Kidney capillary endothelial cell (primary cell): ENCODE data around the gene CLOCK.

Experiments
- DNase-seq: peaks from one replicate; pipeline ENCODE4 v3.0.0-alpha.2; 2018; ENCODE audit warnings: low spot score

CLOCK gene

DNA sequence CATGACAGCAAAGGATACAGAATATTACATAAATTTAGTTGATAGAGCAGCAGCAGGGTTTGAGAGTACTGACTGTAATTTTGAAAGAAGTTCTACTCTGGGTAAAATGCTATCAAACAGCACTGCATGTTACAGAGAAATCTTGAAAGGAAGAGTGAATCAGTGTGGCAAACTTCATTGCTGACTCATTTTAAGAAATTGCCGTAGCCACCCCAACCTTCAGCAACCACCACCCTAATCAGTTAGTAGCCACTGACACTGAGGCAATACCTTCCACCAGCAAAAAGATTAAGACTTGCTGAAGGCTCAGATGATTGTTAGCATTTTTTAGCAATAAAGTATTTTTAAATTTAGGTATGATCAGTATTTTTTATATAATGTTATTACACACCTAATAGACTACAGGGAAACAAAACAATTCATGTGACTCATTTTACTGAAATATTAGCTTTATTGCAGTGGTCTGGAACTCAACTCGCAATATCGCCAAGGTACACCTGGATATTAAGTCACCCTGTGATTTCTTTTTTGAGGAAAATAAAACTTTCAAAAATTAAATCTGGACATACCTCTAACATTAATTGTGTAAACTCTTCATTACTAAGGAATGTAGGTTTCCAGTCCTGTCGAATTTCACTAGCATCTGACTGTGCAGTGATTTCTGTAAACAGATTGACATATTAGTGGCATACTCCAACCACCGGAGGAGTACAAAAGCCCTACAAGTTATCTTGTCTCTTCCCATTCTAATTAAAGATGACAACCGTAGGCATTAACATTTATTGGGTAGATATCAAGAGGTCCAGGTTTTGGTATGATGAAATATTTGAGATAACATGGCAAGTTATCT, 71.1 kb downstream of the CLOCK start:
- no peak for DNase-seq

- no peak for DNase-seq
Observed at GRCh38 chr4:55469979-55470378, 76.7 kb downstream of the CLOCK start.

- no peak for DNase-seq
Observed at GRCh38 chr4:55468724-55469123, 78.0 kb downstream of the CLOCK start.

- DNase-seq = no peak
Observed at GRCh38 chr4:55466001-55466400, 80.7 kb downstream of the CLOCK start.

DNA sequence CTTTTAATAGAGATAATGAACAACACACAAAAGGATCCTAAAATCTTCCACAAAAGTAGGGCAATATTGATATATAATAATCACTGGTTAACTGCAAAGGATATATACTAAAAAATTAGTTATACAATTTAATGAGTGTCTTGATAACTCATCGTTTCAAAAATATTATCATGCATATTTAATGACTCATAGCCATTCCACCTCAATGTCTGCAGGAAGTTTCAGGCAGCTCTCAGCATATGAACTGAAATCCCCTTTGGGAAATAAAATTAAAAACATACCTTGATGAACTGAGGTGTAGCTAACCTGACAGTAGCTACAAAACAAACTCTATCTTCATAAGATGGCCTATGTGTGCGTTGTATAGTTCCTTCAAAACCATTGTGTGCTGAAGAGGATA, 88.1 kb downstream of the CLOCK start:
- no peak for DNase-seq

DNA sequence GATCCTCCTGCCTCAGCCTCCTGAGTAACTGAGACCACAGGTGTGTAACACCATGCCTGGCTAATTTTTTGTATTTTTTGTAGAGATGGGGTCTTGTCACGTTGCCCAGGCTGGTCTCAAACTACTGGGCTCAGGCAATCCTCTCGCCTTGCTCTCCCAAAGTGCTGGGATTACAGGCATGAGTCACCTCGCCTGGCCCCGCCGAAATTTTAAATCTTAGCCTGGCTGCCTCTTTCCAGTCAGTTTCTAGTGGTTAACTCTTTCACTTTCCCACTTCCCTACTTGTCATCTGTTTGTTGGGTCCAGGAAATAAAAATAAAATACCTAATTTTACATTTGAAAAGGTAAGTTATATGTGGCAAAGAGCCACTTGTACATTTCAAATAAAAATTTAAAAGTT, 88.5 kb downstream of the CLOCK start:
- DNase-seq = no peak

GRCh38 chr4:55450566-55450965, 96.1 kb downstream of the CLOCK start:
- no peak for DNase-seq

DNA sequence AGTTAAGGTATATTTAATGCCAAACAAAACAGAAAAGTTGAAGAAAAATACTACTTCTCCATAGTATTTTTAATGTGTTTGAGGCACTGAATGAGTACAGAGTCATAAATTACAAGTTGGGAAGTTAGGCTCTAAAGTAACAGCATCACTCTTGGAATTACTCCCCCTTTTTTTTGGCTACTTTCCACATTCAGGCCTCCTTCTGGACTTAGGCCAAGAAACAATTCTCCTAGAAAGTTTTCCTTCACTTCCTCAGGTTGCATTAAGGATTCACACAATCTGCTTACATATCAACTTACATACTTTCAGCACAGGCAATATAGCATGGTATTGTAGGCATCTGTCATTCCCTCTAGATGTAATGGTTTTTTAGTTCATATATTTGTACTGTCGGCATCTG, 98.9 kb downstream of the CLOCK start:
- no peak for DNase-seq

- DNase-seq = no peak
Observed at GRCh38 chr4:55447108-55447708, 99.5 kb downstream of the CLOCK start.

DNA sequence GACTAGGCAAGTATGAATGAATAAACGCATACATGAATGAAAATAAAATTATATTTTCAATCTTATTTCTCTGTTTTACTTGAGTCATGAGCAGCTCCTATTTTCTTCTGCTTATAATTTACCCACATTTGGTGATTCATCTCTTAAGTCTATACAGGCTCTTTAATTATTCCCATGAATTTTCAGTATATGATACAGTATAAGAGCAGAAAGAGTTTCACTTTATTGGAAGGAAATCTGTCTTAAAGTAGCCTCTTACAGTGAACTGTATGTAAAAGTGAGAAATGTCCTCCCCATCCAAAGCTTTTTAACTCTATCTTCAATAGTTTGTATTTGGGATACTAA, 100.2 kb downstream of the CLOCK start:
- DNase-seq = no peak

DNA sequence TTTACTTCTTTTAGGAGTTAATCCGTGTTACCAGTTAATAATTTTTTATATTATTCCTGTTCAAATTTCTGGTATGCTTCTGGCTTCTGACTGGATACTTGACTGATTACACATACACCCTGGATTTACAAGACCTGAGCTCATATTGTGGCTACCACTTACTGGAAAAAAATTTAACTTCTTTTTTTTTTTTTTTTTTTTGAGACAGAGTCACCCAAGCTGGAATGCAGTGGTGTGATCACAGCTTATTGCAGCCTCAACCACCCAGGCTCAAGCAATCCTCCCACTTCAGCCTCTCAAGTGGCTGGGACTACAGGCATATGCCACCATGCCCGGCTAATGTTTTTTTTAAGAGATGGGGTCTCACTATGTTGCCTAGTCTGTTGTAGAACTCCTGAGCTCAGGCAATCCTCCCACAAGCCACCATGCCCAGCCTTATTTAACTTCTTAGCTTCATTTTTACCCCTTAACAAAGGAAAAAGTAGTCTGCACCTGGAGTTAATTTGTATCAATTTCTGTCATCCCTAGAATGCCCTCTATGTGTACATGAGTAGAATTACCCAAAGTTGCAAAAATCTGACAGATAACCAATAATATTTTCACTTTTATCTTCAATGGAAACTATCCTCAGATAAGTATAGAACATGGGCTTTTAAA, 100.7 kb downstream of the CLOCK start:
- no peak for DNase-seq

DNA sequence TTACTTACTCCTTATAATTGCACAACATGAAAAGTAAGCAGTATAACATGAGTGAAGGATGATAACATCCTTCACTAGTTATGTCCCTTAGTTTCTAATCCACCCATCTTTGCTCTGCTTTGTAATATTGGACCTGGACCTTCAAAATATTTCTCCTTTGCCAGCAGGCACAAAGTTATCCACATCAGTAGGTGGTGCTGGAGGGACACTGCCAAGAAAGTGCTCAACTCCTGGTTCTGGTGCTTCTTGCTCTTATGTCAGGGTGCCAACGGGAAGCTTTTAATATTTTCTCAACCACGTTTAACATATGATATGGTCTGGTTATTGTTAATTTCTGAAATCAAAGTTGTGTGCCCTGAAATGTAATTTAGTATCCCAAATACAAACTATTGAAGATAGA, 101.9 kb downstream of the CLOCK start:
- DNase-seq = no peak

DNA sequence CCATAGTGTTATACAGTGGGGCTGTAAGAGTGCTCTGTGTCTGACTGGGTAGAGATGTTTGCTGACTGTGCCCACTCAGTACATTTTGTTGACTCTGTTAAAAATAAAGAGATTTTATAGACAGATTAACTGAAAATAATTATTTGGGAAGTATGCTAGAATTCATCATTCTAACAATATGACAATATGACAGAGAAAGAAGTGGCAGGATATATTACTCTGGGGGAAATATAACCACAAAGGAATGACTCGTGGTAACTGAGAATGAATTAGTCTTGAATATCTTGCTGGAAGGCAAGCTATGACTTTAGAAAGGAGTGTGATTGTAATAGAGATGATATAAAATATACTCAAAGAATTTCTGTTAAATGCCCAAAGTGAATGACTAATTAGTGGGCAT, 104.2 kb downstream of the CLOCK start:
- peak; percentile 15 for DNase-seq

DNA sequence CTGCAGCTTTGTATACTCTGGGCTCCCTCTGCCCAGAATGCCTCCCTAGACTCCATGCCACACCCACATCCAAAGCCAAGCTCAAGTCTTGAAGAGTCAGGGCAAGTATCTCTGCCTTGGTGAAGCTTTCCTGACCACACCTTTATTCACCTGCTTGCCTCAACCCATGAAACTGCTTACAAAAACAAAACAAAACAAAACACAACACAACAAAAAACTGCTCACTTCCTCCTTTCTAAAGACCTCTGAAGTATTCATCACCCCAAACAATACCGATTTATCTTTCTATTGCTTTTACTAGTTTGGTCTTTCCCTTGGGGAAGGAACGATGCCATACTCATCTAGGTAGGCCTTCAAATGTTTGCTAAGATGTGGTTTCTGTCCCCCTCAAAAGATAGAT, 105.9 kb downstream of the CLOCK start:
- no peak for DNase-seq

- no peak for DNase-seq
Observed at GRCh38 chr4:55439023-55439422, 107.7 kb downstream of the CLOCK start.

DNA sequence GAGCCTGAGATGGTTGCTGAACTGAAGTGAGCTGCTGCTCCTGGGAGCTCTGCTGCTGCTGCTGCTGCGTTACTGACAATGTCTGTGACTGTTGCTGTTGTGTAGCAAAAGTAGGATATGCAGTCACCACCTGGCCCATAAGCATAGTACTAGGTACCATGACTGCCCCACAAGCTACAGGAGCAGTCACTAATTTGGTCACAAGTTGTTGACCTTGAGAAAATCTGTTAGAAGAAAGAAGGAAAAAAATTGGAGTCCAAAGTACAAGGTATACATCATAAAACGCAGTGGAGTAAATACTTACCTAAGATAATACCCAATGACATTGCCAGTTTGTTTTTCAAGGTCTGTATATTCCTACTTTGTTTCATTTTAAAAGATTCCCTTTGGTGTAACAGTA, 108.4 kb downstream of the CLOCK start:
- no peak for DNase-seq

DNA sequence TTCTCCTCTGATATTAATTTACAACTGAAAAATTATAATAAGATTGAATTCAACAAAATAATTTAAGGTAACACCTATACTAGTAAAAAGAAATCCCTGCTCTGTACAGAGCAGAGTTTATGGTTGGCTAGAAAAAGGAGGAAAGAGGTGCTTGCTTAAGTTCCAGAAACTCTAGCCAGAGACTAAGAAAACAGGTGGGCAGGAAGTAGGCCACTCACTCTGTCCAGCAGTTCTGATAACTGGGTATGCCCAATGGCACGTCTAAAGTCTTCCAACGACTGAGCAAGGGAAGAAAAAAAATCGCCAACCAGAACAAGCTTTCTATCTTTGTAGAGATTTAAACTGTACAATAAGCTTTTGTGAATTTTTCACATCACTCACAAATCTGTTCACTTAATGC, 108.9 kb downstream of the CLOCK start:
- DNase-seq = no peak

- no peak for DNase-seq
Observed at GRCh38 chr4:55437356-55437796, 109.3 kb downstream of the CLOCK start.

DNA sequence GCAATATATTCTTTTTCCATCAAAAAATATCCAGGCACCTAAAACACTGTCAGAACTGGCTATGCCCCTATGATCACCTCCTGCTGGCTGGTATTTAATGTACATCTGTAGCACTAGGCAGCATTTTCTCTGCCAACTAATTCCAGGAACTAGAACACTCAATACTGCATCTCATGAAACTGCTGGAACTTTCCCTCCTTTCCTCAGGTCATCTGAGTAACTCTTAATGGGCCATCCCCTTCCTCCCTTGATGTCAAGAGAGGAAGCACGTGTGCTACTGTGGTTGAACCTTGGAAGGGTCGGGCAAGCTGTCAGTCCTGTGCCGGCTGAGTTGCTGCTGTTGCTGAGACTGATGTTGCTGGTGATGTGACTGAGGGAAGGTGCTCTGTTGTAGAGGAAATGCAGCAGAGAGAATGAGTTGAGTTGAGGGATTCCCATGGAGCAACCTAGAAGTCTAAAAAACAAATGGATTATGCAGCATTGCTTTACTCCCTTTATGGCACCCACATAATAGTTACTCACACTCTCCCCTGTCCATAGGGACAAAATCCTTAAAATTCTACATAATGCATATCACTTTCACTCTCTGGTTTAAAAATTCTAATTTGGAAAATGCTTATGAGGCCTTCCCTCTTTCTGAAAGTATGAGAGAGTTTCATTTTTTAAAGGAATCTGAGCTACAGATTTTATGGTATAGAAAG, 111.4 kb downstream of the CLOCK start:
- peak; percentile 14 for DNase-seq

GRCh38 chr4:55431710-55432336, 114.9 kb downstream of the CLOCK start:
- DNase-seq = no peak

- DNase-seq = no peak
Observed at GRCh38 chr4:55424791-55425190, 121.9 kb downstream of the CLOCK start.

GRCh38 chr4:55416176-55416575, 130.5 kb downstream of the CLOCK start:
- no peak for DNase-seq
